Mucosa of stomach (tissue), 1 donor: ENCODE results near the gene HHIPL2.

Experiments used
- H3K27me3 ChIP-seq: one replicate; pipeline ENCODE4 v1.7.0; 2013; ENCODE audit warnings: mild to moderate bottlenecking, low read length; ENCODE audit not compliant: control insufficient read depth, insufficient read depth
- H3K36me3 ChIP-seq: one replicate; pipeline ENCODE4 v1.7.0; 2013; ENCODE audit warnings: low read length; ENCODE audit not compliant: control insufficient read depth, insufficient read depth
- H3K4me1 ChIP-seq: one replicate; pipeline ENCODE4 v1.7.0; 2013; ENCODE audit warnings: mild to moderate bottlenecking, low read length; ENCODE audit not compliant: control insufficient read depth, insufficient read depth
- H3K4me3 ChIP-seq: one replicate; pipeline ENCODE4 v1.7.0; 2013; ENCODE audit warnings: low read length
- H3K9ac ChIP-seq: one replicate; pipeline ENCODE4 v1.7.0; 2013; ENCODE audit warnings: mild to moderate bottlenecking, low read length, moderate library complexity
- H3K9me3 ChIP-seq: one replicate; pipeline ENCODE4 v1.7.0; 2013; ENCODE audit warnings: mild to moderate bottlenecking, low read length, moderate library complexity; ENCODE audit not compliant: control insufficient read depth
- donor health status: Pancreatic carcinoma.

The HHIPL2 gene

DNA sequence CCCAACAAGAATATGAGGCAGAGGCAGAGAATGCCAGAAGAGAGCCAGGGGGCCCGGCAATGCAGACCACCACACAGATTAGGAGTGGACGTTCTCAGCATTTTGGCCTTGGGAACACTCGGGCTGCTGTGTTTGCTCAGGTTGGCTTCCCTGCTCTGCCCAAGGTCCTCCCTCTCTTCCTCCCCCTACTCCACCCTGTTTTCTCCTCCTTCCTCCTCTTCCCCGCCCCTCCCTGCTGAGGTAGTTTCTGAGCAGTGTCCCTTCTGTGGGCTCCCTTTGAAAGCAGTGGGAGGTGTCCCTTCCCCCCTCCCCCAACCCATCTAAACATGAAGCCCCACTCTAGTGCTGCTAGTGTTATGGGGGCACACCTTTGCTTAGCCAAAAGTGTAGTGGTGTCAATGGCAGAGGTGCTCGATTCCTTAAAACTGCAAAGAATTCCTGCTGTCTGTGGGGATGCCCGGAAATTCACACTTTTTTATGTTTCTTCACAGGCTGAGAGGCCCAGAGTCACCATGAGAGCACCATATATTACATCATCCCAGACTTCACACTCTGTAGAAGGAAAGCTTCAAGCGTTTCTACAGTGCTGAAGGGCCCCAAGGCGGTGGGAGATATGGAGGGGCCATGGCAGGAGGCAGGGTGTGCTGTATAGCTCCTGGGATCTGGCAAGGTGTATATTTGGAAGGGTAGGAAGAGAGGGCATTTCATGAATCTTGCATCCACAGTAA lies at the start of gene HHIPL2:
Gene HHIPL2, minus strand, starts transcription at position 161 of the 728 bp plus-strand sequence. Its CDS starts 60 bp downstream, at position 101.
- no peak within 1 kb of the TSS for H3K4me3 ChIP-seq
- H3K9me3 ChIP-seq: no peaks in the 10 kb centered on the region
- no peaks in the 10 kb centered on the region for H3K36me3 ChIP-seq
- no peak within 1 kb of the TSS for H3K9ac ChIP-seq
- H3K27me3 ChIP-seq: peaks cover 8% of the 10 kb centered on the region
- H3K4me1 ChIP-seq: no peaks in the 10 kb centered on the region

DNA sequence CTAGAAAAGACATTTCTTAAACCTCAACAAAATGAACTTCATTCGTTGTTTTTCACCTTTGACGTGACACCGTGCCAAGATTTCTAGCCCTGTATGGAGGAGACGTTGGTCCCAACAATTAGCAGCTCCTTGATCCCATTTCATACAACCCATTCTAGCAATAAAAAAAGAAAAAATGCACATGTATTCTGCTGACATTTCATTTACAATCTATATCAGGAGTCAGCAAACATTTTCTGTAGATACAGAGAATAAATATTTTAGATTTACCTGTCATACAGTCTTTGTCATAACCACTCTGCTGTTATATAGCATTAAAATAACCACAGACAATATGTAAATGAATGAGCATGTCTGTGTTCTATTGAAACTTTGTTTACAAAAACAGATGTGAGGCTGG lies 48.8 kb upstream of the HHIPL2 start:
- H3K27me3 ChIP-seq: no peaks in the 10 kb centered on the region
- peaks cover 30% of the 10 kb centered on the region for H3K4me1 ChIP-seq
- H3K9ac ChIP-seq: no peak overlapping the region
- H3K4me3 ChIP-seq: no peak overlapping the region
- no peaks in the 10 kb centered on the region for H3K36me3 ChIP-seq
- no peaks in the 10 kb centered on the region for H3K9me3 ChIP-seq

DNA sequence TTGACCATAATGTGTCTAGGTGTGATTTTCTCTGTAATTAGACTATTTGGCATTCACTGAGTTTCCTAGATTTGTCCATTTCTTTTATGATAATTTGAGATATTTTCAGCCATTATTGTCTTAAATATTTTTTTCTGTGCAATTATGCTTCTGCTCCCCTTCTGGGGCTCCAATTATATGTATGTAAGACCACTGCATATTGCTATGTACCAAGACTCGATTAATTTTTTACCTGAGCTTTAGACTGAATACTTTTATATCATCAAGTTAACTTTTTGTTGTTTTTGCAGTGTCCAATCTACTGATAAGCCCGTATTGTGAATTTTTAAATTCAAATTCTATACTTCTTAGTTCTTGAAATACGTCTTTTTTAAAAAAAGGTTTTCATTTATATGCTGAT lies 46.9 kb upstream of the HHIPL2 start:
- Histone ChIP-seq H3K36me3 (no peaks in the 10 kb centered on the region), H3K4me1 (peaks cover 35% of the 10 kb centered on the region), H3K9me3 (no peaks in the 10 kb centered on the region), H3K9ac (no peak overlapping the region), H3K27me3 (no peaks in the 10 kb centered on the region), H3K4me3 (no peak overlapping the region)

DNA sequence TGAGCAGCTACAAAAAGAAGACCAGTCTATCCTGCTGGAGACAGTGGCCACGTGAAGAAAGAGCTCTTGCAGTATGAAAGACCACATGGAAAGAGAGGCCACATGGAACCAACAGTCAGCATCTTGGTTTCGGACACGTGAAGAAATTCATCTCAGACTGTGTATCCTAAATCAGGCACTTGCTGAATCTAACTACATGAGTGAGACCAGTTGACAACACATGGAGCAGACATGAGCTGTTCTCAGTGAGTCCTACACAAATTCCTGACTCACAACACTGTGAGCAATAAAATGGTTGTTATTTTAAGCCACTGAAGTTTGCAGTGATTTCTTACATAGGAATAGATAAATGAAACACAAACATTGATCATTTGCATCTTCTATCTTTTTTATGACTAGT lies 44.3 kb upstream of the HHIPL2 start:
- Histone ChIP-seq H3K9ac (no peak overlapping the region), H3K4me3 (no peak overlapping the region), H3K4me1 (peaks cover 21% of the 10 kb centered on the region), H3K9me3 (no peaks in the 10 kb centered on the region), H3K36me3 (no peaks in the 10 kb centered on the region), H3K27me3 (no peaks in the 10 kb centered on the region)

DNA sequence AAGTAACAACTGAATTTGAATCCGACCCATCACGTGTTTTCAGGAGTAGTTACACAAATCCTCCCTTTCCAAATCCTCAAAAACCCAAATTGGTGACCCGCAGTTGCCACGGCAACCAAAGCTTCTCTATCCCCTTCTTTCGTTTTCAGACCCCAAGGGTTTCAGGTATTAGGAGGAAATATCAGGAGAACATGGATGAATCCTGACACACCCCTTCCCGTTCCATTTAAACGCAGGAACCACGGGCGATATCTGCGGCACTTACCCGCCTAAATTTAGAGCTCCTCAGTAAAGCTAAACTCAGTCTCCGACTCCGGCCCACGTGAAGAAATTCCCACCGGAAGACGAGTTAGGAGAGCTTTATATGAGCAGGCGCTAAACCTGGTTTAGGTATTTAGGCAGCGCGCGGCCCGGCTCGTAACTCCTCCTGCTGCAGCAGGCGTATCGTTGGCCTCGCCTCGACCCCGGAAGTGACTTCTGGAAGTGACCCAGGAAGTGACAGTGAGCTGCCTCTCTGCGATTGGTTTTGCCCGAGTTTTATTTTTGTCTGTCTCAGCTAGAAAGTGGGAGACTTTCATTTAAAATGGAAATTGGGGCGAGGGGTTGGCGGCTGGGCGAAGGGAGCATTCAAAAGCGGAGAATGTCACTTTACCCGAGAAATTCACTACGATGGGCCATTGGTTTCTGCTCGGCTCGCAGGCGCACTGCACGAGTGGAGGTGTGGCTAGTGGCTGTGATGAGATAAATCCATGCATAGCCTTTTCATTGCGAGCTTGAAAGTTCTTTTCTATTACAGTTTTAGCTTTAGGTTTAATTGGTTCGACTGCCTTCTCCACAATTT lies 41.8 kb upstream of the HHIPL2 start, which contains the start of gene TAF1A:
Gene TAF1A, minus strand, starts transcription at position 472 of the 841 bp plus-strand sequence.
- H3K36me3 ChIP-seq: no peaks in the 10 kb centered on the region
- H3K9me3 ChIP-seq: no peaks in the 10 kb centered on the region

DNA sequence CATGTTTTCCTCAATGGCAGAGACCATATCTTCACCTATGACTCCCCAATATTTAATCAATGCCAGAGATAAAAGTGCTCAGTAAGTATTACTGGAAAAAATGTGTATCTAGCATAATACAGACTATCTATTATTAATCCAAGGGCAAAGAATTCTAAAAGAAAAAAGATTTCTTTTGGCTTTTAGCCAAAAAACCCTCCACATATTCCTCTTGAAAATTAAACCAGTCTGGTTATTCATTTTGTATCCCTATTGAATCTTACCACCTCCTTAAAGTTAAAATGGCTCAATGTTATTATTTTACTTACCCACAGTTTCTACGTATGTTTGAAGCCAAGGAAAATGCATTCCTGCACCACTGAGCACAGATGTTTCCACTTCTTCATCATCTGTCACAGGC lies 40.2 kb upstream of the HHIPL2 start:
- Histone ChIP-seq H3K27me3 (no peaks in the 10 kb centered on the region), H3K9me3 (no peaks in the 10 kb centered on the region), H3K4me1 (peaks cover 16% of the 10 kb centered on the region), H3K9ac (no peak overlapping the region), H3K4me3 (no peak overlapping the region), H3K36me3 (peaks cover 1% of the 10 kb centered on the region)

More for the DNA sequence above, 41.8 kb upstream of the HHIPL2 start, which contains the start of gene TAF1A:
- peak within 1 kb of the TSS; percentile 63 for H3K4me3 ChIP-seq
- no peaks in the 10 kb centered on the region for H3K27me3 ChIP-seq
- peak within 1 kb of the TSS; percentile 74 for H3K9ac ChIP-seq
- H3K4me1 ChIP-seq: peaks cover 16% of the 10 kb centered on the region

DNA sequence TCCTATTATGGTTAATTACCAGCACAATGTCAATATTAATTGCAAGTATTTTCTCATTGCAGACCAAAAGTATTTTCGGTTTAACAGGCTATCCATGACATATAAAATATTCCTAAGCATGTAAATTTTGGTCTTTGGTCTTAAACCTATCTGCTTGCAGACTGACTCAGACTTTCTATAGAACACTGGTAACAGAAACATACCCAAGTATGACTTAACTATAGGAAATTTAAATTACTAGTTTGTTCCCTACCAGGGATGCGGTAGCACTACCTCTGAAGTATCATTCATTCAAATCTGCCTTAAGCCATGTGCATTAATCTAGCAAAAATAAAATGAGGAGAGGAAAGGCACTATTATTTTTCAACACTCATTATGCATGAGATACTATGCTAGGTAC lies 38.9 kb upstream of the HHIPL2 start:
- Histone ChIP-seq H3K36me3 (peaks cover 7% of the 10 kb centered on the region), H3K9me3 (no peaks in the 10 kb centered on the region), H3K9ac (no peak overlapping the region), H3K4me3 (no peak overlapping the region), H3K27me3 (no peaks in the 10 kb centered on the region), H3K4me1 (peaks cover 16% of the 10 kb centered on the region)

DNA sequence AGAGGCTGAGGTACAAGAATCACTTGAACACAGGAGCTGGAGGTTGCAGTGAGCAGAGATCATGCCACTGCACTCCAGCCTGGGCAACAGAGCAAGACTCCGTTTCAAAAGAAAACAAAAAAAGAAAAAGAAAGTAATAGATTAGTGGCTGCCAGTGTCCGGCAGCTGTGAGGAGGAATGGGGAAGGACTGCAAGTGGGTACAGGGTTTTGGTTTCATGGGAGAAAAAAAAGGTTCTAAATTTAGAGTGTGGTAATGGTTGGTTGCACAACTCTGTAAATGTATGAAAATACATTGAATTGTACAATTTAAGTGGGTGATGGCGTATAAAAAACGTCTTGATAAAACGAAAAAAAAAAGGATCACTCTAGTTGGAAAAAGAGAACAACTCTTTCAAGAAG lies 35.2 kb upstream of the HHIPL2 start:
- no peak overlapping the region for H3K4me3 ChIP-seq
- no peaks in the 10 kb centered on the region for H3K27me3 ChIP-seq
- peaks cover 7% of the 10 kb centered on the region for H3K36me3 ChIP-seq
- no peak overlapping the region for H3K9ac ChIP-seq
- H3K9me3 ChIP-seq: no peaks in the 10 kb centered on the region
- H3K4me1 ChIP-seq: peaks cover 6% of the 10 kb centered on the region

- Histone ChIP-seq H3K4me3 (no peak overlapping the region), H3K9ac (no peak overlapping the region), H3K9me3 (no peaks in the 10 kb centered on the region), H3K36me3 (peaks cover 7% of the 10 kb centered on the region), H3K27me3 (no peaks in the 10 kb centered on the region), H3K4me1 (peaks cover 5% of the 10 kb centered on the region)
Measured at GRCh38 chr1:222582099-222582774, 34.3 kb upstream of the HHIPL2 start.

- Histone ChIP-seq H3K9ac (no peak overlapping the region), H3K36me3 (peaks cover 7% of the 10 kb centered on the region), H3K9me3 (no peaks in the 10 kb centered on the region), H3K4me3 (no peak overlapping the region), H3K4me1 (no peaks in the 10 kb centered on the region), H3K27me3 (no peaks in the 10 kb centered on the region)
Measured at GRCh38 chr1:222579316-222579715, 31.4 kb upstream of the HHIPL2 start.

DNA sequence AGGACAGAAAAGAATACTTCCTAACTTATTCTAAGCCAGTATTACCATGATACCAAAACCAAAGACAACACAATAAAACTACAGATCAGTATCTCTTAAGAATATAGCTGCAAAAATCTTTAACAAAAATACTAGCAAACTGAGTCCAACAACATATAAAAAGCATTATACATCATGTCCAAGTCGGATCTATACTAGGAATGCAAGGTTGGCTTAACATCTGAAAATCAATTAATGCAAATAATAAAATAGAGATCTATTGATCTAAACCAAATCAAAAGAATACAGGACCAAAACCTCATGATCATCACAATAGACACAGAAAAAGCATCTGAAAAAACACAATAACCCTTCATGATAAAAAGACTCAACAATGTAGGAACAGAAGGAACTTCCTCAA lies 22.9 kb upstream of the HHIPL2 start:
- no peaks in the 10 kb centered on the region for H3K36me3 ChIP-seq
- H3K9me3 ChIP-seq: no peaks in the 10 kb centered on the region
- no peaks in the 10 kb centered on the region for H3K4me1 ChIP-seq
- H3K27me3 ChIP-seq: no peaks in the 10 kb centered on the region
- no peak overlapping the region for H3K9ac ChIP-seq
- H3K4me3 ChIP-seq: no peak overlapping the region

- no peak overlapping the region for H3K4me3 ChIP-seq
- no peaks in the 10 kb centered on the region for H3K4me1 ChIP-seq
- no peak overlapping the region for H3K9ac ChIP-seq
- no peaks in the 10 kb centered on the region for H3K9me3 ChIP-seq
- H3K27me3 ChIP-seq: no peaks in the 10 kb centered on the region
- no peaks in the 10 kb centered on the region for H3K36me3 ChIP-seq
Measured at GRCh38 chr1:222561656-222562055, 13.8 kb upstream of the HHIPL2 start.
